ENCODE results near the gene SMNDC1. TPM values are rescaled to one million over a fixed set of nuclear protein-coding genes. Genes with fewer than 3 reads are reported as not detected.

Gene SMNDC1
- total RNA-seq, 5 donors from 2014 or later (not counting 1 experiment from before 2014, with no cell fraction given): 33.5 to 42.2 (median 34.1) TPM

GRCh38 chr10:110349831-110350230 lies 45.1 kb upstream of the SMNDC1 start:
- H3K27ac Mint-ChIP-seq: no peak overlapping the region

DNA sequence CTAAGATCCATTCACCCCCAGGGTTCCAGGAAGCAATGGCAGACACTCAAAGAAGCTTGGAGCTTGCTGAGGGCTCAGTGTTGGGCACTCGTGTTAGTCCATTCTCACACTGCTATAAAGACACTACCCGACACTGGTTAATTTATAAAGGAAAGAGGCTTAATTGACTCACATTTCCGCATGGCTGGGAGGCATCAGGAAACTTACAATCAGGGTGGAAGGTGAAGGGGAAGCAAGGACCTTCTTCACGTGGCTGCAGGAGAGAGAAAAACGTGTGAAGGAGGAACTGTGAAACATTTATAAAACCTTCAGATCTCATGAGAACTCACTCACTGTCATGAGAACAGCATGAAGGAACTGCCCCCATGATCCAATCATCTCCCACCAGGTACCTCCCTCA lies 44.7 kb upstream of the SMNDC1 start:
- no peaks in the 10 kb centered on the region for H3K9me3 ChIP-seq
- Mint-ChIP-seq H3K27me3 (no peaks in the 10 kb centered on the region), H3K9me3 (no peaks in the 10 kb centered on the region), H3K36me3 (no peaks in the 10 kb centered on the region), H3K27ac (no peak overlapping the region), H3K4me1 (peaks cover 13 to 14% (median 13%) of the 10 kb centered on the region in 3 donors), H3K4me3 (no peak overlapping the region)
- H3K27ac ChIP-seq (ENCODE audit: low read length): no peak overlapping the region
- ChIA-PET CTCF (no interaction called here), POLR2A (no interaction called here)
- DNase-seq: no peak
- peaks cover 0 to 3% of the 10 kb centered on the region in 2 experiments for H3K27me3 ChIP-seq (replicated peaks in 1 of 2; ENCODE audit: control insufficient read depth in 2 of 2, extremely low read depth in 1 of 2, insufficient read depth in 2 of 2, low read length in 1 of 2)
- ATAC-seq (replicated peaks in 1 of 4): no peak
- WGBS (ENCODE audit: insufficient coverage): 100% methylated on average over 1 of the region's 5 CpGs
- H3K4me3 ChIP-seq (ENCODE audit: control insufficient read depth in 1 of 2, extremely low read depth in 1 of 2, low read length in 1 of 2): no peak overlapping the region
- no peaks in the 10 kb centered on the region for H3K36me3 ChIP-seq (ENCODE audit: control insufficient read depth in 2 of 2, extremely low read depth in 1 of 2, insufficient read depth in 1 of 2, low read length in 1 of 2)
- H3K4me1 ChIP-seq (ENCODE audit: control insufficient read depth in 1 of 2, extremely low read depth in 1 of 2, insufficient read depth in 2 of 2, low read length in 2 of 2): peaks cover 0 to 13% of the 10 kb centered on the region in 2 experiments

More at GRCh38 chr10:110349831-110350230, 45.1 kb upstream of the SMNDC1 start:
- Mint-ChIP-seq H3K4me3 (no peak overlapping the region), H3K4me1 (peaks cover 17 to 19% (median 18%) of the 10 kb centered on the region in 3 donors), H3K9me3 (no peaks in the 10 kb centered on the region), H3K27me3 (no peaks in the 10 kb centered on the region), H3K36me3 (no peaks in the 10 kb centered on the region)
- Histone ChIP-seq H3K36me3 (ENCODE audit: control insufficient read depth in 2 of 2, extremely low read depth in 1 of 2, insufficient read depth in 1 of 2, low read length in 1 of 2) (no peaks in the 10 kb centered on the region), H3K4me3 (ENCODE audit: control insufficient read depth in 1 of 2, extremely low read depth in 1 of 2, low read length in 1 of 2) (no peak overlapping the region), H3K27me3 (replicated peaks in 1 of 2; ENCODE audit: control insufficient read depth in 2 of 2, extremely low read depth in 1 of 2, insufficient read depth in 2 of 2, low read length in 1 of 2) (peaks cover 0 to 8% of the 10 kb centered on the region in 2 experiments), H3K4me1 (ENCODE audit: control insufficient read depth in 1 of 2, extremely low read depth in 1 of 2, insufficient read depth in 2 of 2, low read length in 2 of 2) (peaks cover 2 to 17% of the 10 kb centered on the region in 2 experiments), H3K27ac (ENCODE audit: low read length) (no peak overlapping the region), H3K9me3 (no peaks in the 10 kb centered on the region)
- DNase-seq (no peak), ATAC-seq (replicated peaks in 1 of 4) (no peak)
- POLR2A ChIA-PET: no interaction called here
- CTCF ChIA-PET: no interaction called here
- 61% methylated on average over 2 of the region's 3 CpGs for WGBS (ENCODE audit: insufficient coverage)

- Mint-ChIP-seq H3K27me3 (peaks cover 0 to under 1% of the 10 kb centered on the region in 2 donors), H3K36me3 (no peaks in the 10 kb centered on the region), H3K27ac (no peak overlapping the region), H3K4me3 (no peak overlapping the region), H3K9me3 (no peaks in the 10 kb centered on the region), H3K4me1 (peaks cover 2 to 4% (median 3%) of the 10 kb centered on the region in 3 donors)
- Histone ChIP-seq H3K27ac (ENCODE audit: low read length) (no peak overlapping the region), H3K4me1 (ENCODE audit: control insufficient read depth in 1 of 2, extremely low read depth in 1 of 2, insufficient read depth in 2 of 2, low read length in 2 of 2) (peaks cover 0 to 2% of the 10 kb centered on the region in 2 experiments), H3K9me3 (no peaks in the 10 kb centered on the region), H3K4me3 (ENCODE audit: control insufficient read depth in 1 of 2, extremely low read depth in 1 of 2, low read length in 1 of 2) (no peak overlapping the region), H3K36me3 (ENCODE audit: control insufficient read depth in 2 of 2, extremely low read depth in 1 of 2, insufficient read depth in 1 of 2, low read length in 1 of 2) (no peaks in the 10 kb centered on the region), H3K27me3 (replicated peaks in 1 of 2; ENCODE audit: control insufficient read depth in 2 of 2, extremely low read depth in 1 of 2, insufficient read depth in 2 of 2, low read length in 1 of 2) (peaks cover 0 to 2% of the 10 kb centered on the region in 2 experiments)
- no peak for DNase-seq
- CTCF ChIA-PET: interaction anchor here in 1 of 2 donors (0.6 kb wide), 1 partner anchor 211 kb away, joined by 3 read pairs; no protein-coding TSS in a partner anchor
- POLR2A ChIA-PET: no interaction called here
- ATAC-seq (replicated peaks in 1 of 4): no peak
Observed at GRCh38 chr10:110348336-110348735, 43.6 kb upstream of the SMNDC1 start.

- peaks cover 0 to 2% of the 10 kb centered on the region in 2 donors for H3K27me3 Mint-ChIP-seq
Observed at GRCh38 chr10:110346914-110347313, 42.2 kb upstream of the SMNDC1 start.

DNA sequence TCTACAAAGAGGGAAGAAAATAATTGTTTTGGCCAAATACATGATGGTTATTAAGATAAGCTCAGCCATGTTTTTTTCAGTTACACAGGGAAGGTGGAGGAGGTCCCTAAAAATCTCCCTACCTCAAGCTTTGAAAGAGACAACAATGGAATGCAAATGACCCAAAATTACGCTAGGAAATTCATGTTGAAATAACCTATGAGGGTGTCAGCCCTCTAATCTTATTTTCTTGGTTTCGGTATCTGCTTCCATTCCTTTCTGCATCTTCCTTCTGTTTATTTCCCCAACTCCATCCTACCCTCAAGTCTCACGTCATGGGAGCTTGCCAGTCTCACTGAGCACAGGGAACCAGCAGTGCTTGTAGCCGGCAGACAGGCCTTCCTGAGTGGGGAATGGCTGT lies 40.6 kb upstream of the SMNDC1 start:
- Mint-ChIP-seq H3K27ac (no peak overlapping the region), H3K36me3 (no peaks in the 10 kb centered on the region), H3K27me3 (peaks cover 0 to 2% of the 10 kb centered on the region in 2 donors), H3K9me3 (no peaks in the 10 kb centered on the region), H3K4me1 (no peaks in the 10 kb centered on the region), H3K4me3 (no peak overlapping the region)
- DNase-seq (no peak), ATAC-seq (replicated peaks in 1 of 4) (no peak)
- H3K9me3 ChIP-seq: no peaks in the 10 kb centered on the region
- no peak overlapping the region for H3K4me3 ChIP-seq (ENCODE audit: control insufficient read depth in 1 of 2, extremely low read depth in 1 of 2, low read length in 1 of 2)
- H3K27ac ChIP-seq (ENCODE audit: low read length): no peak overlapping the region
- ChIA-PET CTCF (interaction anchor here (0.7 to 1.0 kb wide), 2 partner anchors 11 to 195 kb away, joined by 3 to 6 read pairs; no protein-coding TSS in a partner anchor), POLR2A (no interaction called here)
- WGBS (ENCODE audit: insufficient coverage): no CpG with 5 or more reads among the region's 4 CpGs
- no peaks in the 10 kb centered on the region for H3K4me1 ChIP-seq (ENCODE audit: control insufficient read depth in 1 of 2, extremely low read depth in 1 of 2, insufficient read depth in 2 of 2, low read length in 2 of 2)
- no peaks in the 10 kb centered on the region for H3K36me3 ChIP-seq (ENCODE audit: control insufficient read depth in 2 of 2, extremely low read depth in 1 of 2, insufficient read depth in 1 of 2, low read length in 1 of 2)
- H3K27me3 ChIP-seq (replicated peaks in 1 of 2; ENCODE audit: control insufficient read depth in 2 of 2, extremely low read depth in 1 of 2, insufficient read depth in 2 of 2, low read length in 1 of 2): peaks cover 0 to 8% of the 10 kb centered on the region in 2 experiments

More at GRCh38 chr10:110346914-110347313, 42.2 kb upstream of the SMNDC1 start:
- no peak overlapping the region for H3K4me3 ChIP-seq (ENCODE audit: control insufficient read depth in 1 of 2, extremely low read depth in 1 of 2, low read length in 1 of 2)
- H3K36me3 ChIP-seq (ENCODE audit: control insufficient read depth in 2 of 2, extremely low read depth in 1 of 2, insufficient read depth in 1 of 2, low read length in 1 of 2): no peaks in the 10 kb centered on the region
- Mint-ChIP-seq H3K4me3 (no peak overlapping the region), H3K9me3 (no peaks in the 10 kb centered on the region), H3K27ac (no peak overlapping the region), H3K36me3 (no peaks in the 10 kb centered on the region), H3K4me1 (no peaks in the 10 kb centered on the region)
- H3K27ac ChIP-seq (ENCODE audit: low read length): no peak overlapping the region
- ChIA-PET CTCF (interaction anchor here in 1 of 2 donors (0.5 to 0.6 kb wide), 2 partner anchors 8 to 1711 kb away, joined by 3 to 5 read pairs; no protein-coding TSS in a partner anchor), POLR2A (no interaction called here)
- WGBS (ENCODE audit: insufficient coverage): 100% methylated on average over 1 of the region's 4 CpGs
- DNase-seq: no peak
- no peaks in the 10 kb centered on the region for H3K9me3 ChIP-seq
- no peaks in the 10 kb centered on the region for H3K4me1 ChIP-seq (ENCODE audit: control insufficient read depth in 1 of 2, extremely low read depth in 1 of 2, insufficient read depth in 2 of 2, low read length in 2 of 2)
- ATAC-seq (replicated peaks in 1 of 4): no peak
- H3K27me3 ChIP-seq (replicated peaks in 1 of 2; ENCODE audit: control insufficient read depth in 2 of 2, extremely low read depth in 1 of 2, insufficient read depth in 2 of 2, low read length in 1 of 2): peaks cover 0 to 8% of the 10 kb centered on the region in 2 experiments

- peaks cover 0 to 2% of the 10 kb centered on the region in 2 donors for H3K27me3 Mint-ChIP-seq
- Histone ChIP-seq H3K4me1 (ENCODE audit: control insufficient read depth in 1 of 2, extremely low read depth in 1 of 2, insufficient read depth in 2 of 2, low read length in 2 of 2) (no peaks in the 10 kb centered on the region), H3K27me3 (replicated peaks in 1 of 2; ENCODE audit: control insufficient read depth in 2 of 2, extremely low read depth in 1 of 2, insufficient read depth in 2 of 2, low read length in 1 of 2) (peaks cover 0 to 8% of the 10 kb centered on the region in 2 experiments), H3K27ac (ENCODE audit: low read length) (no peak overlapping the region), H3K36me3 (ENCODE audit: control insufficient read depth in 2 of 2, extremely low read depth in 1 of 2, insufficient read depth in 1 of 2, low read length in 1 of 2) (no peaks in the 10 kb centered on the region), H3K9me3 (no peaks in the 10 kb centered on the region), H3K4me3 (ENCODE audit: control insufficient read depth in 1 of 2, extremely low read depth in 1 of 2, low read length in 1 of 2) (no peak overlapping the region)
- DNase-seq (no peak), ATAC-seq (replicated peaks in 1 of 4) (no peak)
- H3K4me3 Mint-ChIP-seq: no peak overlapping the region
- no peaks in the 10 kb centered on the region for H3K36me3 Mint-ChIP-seq
- H3K4me1 Mint-ChIP-seq: no peaks in the 10 kb centered on the region
- WGBS (ENCODE audit: insufficient coverage): no CpG with 5 or more reads among the region's 2 CpGs
- no peak overlapping the region for H3K27ac Mint-ChIP-seq
- ChIA-PET POLR2A (no interaction called here), CTCF (interaction anchor here in 1 of 2 donors (0.6 kb wide), 1 partner anchor 252 kb away, joined by 4 read pairs; no protein-coding TSS in a partner anchor)
- H3K9me3 Mint-ChIP-seq: no peaks in the 10 kb centered on the region
Observed at GRCh38 chr10:110344622-110345021, 39.9 kb upstream of the SMNDC1 start.
